ENCODE results near the gene SNX2. TPM values are rescaled to one million over a fixed set of nuclear protein-coding genes. Genes with fewer than 3 reads are reported as not detected.
"Not testable (repeated sequence)": the region's sequence is repeated elsewhere in the genome, so short reads cannot be mapped to it uniquely, and the experiment has no call there.

SNX2 gene
- total RNA-seq, 2 donors from 2014 or later, result 52.4 to 60.5 TPM

DNA sequence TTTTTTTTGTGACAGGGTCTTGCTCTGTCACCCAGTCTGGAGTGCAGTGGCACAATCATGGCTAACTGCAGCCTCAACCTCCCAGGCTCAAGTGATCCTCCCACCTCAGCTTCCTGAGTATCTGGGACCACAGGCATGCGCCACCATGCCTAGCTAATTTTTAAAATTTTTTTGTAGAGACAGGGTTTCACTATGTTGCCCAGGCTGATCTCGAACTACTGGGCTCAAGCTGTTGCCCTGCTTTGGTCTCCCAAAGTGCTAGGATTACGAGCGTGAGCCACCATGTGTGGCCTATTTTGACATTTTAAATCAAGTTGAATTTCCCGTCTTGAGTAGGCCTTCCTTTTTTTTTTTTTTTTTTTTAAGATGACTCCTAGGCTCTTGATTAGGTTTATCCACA is 13.0 kb upstream of the SNX2 start:
- intact Hi-C loops (cut with DNase I, micrococcal nuclease); DNase-seq; ATAC-seq: not testable (repeated sequence)

DNA sequence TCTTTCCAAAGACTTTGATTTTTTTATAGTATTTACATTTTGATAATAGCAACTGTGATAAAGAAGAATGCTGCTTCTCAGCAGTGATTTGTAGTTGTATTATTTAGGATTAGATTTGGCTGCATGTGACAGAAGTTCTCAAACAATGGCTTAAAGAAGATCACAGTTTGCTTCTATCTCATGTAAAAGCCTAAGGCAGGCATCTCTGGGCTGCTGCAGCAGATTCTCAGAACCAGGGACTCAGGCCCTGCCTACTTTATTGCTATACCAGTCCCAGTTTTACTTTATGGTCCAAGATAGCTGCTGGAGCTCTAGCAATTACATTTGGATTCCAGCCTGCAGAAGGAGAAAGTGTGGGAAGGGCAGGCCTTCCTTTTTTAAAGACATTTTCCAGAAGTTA is 8.8 kb upstream of the SNX2 start:
- DNase-seq (no peak), ATAC-seq (peak; percentile 56)
- intact Hi-C loops (cut with DNase I, micrococcal nuclease), result no loop called here

DNA sequence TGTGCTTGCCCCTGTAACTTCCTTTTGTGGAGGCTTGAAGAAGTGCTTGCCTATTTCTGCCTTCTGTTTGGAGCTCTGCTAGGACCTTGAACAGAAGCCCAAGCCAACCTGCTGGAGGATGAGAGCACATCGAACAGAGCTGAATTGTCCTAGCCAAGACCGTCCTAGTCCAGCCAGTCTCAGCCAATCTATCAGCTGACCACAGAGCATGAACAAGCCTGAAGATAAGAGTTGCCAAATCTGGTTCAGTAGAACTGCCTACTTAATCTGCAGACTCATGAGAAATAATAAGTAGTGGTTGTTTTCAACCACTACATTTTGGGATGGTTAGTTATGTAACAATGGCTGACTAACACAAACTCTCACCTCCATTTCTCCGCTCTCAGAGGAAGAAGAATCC is 4.4 kb upstream of the SNX2 start:
- ATAC-seq (no peak), DNase-seq (no peak)
- intact Hi-C loops (cut with DNase I, micrococcal nuclease), result no loop called here

DNA sequence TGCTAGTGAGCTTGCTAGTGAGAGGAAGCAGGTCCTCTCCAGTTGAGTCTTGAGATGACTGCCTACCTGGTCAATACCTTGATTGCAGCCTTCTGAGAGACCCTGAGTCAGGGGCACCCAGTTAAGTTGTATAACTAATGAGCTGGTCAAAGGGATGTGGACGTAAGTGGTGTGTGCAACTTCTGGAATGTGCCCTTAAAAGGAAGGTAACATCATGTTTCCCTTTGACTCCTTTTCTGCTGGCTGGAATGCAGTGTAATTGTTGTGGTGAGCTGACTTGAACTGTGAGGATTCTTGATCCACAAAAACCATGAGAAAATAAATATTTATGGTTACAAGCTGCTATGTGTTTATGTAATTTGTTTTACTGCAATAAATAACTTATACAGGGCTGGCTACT is 2.4 kb upstream of the SNX2 start:
- DNase-seq, result no peak
- intact Hi-C loops (cut with DNase I, micrococcal nuclease), result no loop called here
- ATAC-seq, result no peak

DNA sequence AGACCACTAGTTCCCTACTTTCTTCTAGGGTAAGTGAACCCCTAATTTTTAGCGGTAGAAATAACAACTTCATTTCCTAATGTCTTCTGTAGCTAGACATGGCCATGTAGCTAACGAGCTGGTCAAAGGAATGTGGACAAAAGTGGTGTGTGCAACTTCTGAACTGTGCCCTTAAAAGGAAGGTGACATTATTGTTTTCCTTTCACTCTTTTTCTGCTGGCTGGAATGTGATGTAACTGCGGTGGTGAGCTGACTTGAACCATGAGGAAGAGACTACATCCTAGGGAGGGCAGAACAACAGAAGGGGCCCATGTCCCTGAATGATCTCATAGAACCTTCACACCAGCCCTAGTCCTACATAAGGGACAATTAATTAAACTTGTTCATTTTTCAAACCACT is 1.3 kb upstream of the SNX2 start:
- intact Hi-C loops (cut with DNase I, micrococcal nuclease), result no loop called here
- DNase-seq (no peak), ATAC-seq (no peak)

DNA sequence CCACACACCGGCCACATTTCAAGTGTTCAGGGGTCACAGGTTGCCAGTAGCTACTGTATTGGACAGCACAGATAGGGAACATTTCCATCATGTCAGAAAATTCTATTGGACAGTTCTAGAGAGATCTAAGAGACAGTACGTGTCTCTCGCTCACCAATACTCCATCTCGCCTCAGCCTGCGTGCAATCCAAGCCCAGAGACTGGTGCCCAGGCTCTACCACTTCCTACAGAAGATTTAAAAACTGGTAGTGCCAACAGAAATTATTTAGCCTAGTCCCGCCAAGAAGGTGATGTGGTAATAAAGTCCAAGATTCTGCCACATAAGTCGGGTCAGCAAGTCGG is 390 bp upstream of the SNX2 start:
- DNase-seq (no peak), ATAC-seq (peak; percentile 28)
- intact Hi-C loops (cut with DNase I, micrococcal nuclease), result no loop called here

DNA sequence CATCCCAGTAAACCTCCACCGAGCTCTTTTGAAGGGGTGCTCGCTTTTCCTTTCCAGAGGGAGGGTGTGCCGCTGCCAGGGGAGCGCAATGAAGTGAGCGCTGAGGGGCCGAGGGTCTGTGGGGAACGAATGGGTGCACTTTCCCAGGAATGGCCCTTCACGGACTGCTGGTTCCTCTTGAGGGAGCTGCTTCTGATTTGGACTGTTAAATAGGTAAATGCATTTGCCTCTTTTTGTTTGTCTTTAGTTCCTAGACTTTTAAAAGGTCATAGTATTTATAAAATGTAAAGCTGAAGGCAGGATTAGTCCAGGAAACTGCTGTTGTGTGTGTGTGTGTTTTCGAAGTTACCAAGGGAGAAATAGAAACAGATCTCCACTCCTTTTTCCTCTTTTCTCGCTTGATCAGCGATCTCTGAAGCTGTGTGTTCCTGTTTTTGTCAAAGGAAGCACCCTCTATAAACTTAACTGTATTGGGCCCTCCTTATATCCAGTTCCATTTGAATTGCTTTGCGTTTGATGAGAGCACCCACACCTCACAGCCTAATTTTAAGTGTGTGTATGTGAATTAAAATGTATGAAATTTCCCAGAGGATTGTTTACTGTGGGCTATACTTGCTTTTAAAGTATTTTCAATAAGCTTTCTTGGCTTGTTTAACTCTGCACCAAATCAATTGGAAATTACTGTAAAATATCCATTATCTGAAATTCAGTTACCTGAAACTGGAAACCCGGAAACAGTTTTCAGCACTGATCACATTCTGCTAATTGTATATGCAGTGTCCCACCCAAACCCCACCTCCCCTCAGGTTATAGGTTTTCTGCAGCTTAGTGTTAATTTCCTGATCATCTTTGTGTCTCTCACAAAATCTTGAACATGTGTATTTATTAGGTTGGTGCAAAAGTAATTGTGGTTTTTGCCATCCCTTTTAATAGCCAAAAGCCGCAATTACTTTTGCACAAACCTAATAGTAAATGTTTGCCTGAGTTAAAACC is 966 bp downstream of the SNX2 start:
- DNase-seq, result no peak
- peak; percentile 27 for ATAC-seq
- intact Hi-C loops (cut with DNase I, micrococcal nuclease), result no loop called here

DNA sequence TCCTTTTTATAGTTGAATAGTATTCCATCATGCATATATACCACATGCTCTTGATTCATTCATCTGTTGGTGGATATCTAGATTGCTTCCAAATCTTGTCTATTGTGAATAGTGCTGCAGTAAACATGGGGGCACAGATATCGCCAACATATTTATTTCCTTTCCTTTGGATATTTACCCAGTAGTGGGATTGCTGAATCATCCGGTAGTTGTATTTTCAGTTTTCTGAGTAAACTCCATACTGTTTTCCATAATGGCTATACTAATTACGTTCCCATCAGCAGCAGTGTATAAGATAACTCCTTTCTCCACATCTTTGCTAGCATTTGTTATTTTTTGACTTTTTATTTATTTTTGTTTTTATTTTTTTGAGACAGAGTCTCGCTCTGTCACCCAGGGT is 3.3 kb downstream of the SNX2 start:
- intact Hi-C loops (cut with DNase I, micrococcal nuclease), result no loop called here

DNA sequence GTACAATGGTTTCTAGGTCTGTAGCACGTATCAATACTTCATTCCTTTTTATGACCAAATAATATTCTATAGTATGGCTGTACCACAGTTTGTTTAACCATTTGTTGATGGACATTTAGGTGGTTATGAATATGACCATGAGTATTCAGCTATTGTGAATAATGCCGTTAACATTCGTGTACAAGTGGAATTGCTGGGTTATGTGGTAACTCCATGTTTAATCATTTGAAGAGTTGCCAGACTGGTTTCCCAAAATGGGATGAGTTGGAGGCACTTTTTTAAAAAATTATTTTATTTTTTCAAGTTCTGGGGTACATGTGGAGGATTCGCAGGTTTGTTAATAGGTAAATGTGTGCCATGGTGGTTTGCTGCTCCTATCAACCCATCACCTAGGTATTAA is 4.6 kb downstream of the SNX2 start:
- intact Hi-C loops (cut with DNase I, micrococcal nuclease), result no loop called here
- ATAC-seq (no peak), DNase-seq (no peak)

More for the DNA sequence above, 3.3 kb downstream of the SNX2 start:
- DNase-seq (no peak), ATAC-seq (no peak)

DNA sequence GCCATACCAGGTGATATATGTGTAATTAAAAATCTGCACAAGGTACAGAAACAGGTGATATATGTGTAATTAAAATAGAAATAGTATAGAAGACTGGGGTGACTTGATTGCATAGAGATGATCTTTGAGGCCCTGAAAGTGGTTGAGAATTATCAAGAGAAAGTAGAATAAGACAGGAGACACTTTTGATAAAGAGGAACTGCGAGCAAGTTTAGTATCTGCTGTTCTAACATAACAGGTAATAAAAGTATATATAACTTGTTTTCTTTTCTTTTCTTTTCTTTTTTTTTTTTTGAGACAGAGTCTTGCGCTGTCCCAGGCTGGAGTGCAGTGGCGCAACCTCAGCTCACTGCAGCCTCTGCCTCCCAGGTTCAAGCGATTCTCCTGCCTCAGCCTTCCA is 5.4 kb downstream of the SNX2 start:
- ATAC-seq, result no peak
- DNase-seq, result no peak
- intact Hi-C loops (cut with DNase I, micrococcal nuclease), result no loop called here

DNA sequence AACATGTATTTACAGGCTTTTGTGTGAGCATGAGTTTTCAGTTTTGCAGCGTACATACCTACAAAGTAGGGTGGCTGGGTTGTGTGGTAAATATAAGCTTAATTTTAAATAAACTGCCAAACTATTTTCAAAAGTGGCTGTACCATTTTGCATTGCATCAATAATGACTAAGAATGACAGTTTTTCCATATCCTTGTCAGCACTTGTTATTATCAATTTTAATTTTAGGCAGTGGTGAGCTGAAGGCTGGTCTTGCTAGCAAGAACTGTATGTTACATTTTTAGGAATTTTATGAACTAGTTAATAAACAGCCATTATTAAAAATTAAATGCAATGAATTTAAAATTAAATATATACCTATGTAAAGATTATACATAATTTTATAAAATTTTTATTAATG is 6.6 kb downstream of the SNX2 start:
- ATAC-seq, result no peak
- intact Hi-C loops (cut with DNase I, micrococcal nuclease), result no loop called here
- DNase-seq, result no peak

DNA sequence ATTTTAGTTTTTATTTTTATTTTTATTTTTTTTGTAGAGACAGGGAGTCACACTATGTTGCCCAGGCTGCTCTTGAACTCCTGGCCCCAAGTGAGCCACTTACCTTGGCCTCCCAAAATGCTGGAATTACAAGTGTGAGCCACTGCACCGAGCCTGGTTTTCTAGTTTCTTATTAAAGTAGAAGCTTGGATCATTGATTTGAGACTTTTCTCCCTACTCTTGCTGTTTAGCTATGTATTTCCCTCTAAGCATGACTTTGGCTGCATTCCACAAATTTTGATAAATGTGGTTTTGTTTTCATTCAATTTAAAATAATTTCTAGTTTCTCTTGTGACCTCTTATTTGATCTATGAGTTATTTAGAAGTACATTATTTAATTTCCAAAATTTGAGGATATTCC is 10.4 kb downstream of the SNX2 start:
- DNase-seq, result no peak
- intact Hi-C loops (cut with DNase I, micrococcal nuclease), result no loop called here
- no peak for ATAC-seq

DNA sequence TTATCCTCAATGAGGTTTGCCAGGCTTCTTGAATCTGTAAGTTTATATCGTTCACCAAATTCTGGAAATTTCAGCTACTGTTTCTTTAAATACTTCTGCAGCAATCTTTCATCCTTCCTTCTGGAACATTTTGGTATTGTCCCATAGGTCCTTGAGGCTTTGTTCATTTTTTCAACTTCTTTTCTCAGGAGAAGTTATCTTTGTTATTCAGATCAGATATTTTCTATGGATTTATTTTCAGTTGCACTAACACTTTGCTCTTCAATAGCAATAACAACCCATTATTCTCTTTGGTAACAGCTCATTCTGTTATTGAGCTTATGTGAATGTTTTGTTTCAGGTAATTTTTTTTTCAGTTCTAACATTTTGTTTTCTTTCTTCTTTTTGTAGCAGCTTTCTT is 13.5 kb downstream of the SNX2 start:
- intact Hi-C loops (cut with DNase I, micrococcal nuclease), result no loop called here
- ATAC-seq (no peak), DNase-seq (no peak)

DNA sequence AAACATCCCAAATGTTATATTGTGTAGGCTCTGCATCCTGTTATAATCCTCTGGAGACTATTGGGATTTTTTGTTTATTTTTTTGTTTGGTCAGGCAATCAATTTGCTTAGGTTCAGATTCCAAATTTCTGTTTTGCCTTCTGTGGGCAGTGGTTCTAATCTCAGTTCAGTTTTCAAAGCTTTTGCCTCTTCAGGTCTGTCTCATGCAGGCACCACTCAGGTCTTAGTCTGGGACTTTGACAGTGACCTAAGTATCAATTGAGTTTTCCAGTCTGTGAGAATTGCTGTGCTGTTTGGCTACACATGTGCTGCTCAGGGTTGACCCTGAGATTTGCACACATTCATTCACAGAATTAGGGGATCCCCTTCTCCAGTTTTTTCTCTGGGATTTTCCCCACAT is 14.1 kb downstream of the SNX2 start:
- intact Hi-C loops (cut with DNase I, micrococcal nuclease), result no loop called here
- ATAC-seq, result no peak

DNA sequence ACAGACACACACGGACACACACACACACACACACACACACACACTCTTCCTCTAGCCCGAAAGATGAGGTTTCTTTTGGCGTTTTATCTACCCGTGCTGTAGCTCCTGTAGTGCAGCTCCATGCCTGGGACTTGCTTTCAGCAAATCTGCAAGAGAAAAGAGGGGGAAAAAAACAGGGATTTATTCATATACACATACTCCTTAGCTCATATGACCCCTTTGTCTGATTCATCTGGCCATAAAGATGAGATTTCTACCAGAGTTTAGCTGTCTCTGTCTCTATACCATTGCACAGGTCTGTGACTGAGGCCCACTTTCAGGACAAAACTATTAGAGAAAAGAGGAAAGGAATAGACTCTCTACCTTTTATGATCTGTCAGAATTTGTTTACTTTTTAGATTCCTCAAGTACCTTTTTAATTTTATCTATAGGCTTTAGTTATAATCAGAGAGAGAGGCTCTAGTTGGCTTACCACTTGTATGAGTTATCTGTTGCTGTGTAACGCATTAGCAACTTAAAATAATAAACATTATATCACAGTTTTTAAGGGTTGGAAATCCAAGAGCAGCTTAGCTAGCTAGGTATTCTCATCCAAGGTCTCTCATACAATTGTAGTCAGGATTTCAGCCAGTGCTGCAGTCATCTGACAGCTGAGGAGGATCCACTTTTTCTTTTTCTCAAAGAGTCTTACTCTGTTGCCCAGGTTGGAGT is 14.7 kb downstream of the SNX2 start:
- ATAC-seq (no peak), DNase-seq (no peak)
- intact Hi-C loops (cut with DNase I, micrococcal nuclease), result no loop called here

More for the DNA sequence above, 14.1 kb downstream of the SNX2 start:
- DNase-seq, result no peak

DNA sequence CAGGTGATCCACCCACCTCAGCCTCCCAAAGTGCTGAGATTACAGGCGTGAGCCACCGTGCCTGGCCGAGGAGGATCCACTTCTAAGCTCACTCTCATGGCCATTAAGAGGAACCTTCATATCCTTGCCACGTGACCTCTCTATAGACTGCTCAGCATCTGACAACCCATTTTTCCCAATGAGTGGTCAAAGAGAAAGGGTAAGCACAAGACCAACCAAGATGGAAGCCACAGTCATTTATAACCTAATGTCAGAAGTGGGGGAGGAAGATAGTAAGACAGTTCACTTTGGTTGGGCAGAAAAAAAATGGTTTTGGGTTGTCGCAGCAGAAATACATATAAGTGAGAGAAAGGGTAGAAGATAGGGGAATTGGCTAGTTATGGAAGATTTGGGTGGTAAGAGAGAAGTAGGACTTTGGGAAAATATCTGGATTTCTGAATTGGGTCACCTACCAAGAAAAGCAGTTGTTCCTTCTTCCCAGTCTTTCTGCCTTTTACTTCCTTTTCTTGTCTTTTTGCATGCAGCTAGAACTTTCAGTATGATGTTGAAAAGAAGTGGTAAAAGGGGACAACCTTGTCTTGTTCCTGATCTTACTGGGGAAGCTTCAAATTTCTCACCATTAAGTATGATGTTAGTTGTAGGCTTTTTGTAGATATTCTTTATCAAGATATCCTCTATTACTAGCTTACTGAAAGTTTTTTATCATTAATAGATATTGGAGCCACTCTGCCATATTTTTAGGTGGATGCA is 15.6 kb downstream of the SNX2 start:
- ATAC-seq, result no peak
- intact Hi-C loops (cut with DNase I, micrococcal nuclease), result no loop called here
- DNase-seq, result no peak

DNA sequence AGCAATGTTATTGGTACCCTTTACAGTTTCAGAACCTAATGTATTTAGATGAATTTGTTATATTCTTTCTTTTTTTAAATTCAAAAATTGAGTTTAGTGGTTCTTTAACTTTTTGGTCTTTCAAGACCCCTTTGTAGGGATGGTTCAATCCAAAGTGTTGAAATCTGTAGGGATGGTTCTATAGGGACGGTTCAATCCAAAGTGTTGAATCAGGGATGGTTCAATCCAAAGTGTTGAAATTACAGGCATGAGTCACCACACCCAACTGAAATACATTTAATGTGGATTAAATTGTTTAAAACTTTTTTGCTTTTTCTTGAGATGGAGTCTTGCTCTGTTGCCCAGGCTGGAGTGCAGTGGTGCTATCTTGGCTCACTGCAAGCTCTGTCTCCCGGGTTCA is 30.6 kb downstream of the SNX2 start:
- intact Hi-C loops (cut with DNase I, micrococcal nuclease), result no loop called here
- DNase-seq (no peak), ATAC-seq (no peak)

DNA sequence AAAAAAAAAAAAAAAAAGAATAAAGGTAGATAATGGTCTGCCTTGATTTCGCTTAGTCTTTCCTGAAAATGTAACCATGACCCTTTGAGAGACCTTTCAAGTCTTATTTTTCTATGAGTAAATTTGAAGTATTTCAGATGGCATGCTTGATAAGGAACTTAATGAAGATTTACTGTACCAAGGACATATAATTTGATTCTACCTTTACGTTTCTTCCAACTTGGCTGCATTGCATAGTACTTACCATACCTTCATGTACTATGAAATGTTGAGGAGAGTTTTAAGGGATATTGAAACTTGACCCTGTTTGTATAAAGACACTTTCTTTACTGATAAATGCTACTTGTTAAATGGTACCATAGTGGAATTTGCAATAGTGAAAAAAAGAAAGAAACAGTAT is 35.5 kb downstream of the SNX2 start:
- intact Hi-C loops (cut with DNase I, micrococcal nuclease), result no loop called here
- DNase-seq, result no peak
- no peak for ATAC-seq

DNA sequence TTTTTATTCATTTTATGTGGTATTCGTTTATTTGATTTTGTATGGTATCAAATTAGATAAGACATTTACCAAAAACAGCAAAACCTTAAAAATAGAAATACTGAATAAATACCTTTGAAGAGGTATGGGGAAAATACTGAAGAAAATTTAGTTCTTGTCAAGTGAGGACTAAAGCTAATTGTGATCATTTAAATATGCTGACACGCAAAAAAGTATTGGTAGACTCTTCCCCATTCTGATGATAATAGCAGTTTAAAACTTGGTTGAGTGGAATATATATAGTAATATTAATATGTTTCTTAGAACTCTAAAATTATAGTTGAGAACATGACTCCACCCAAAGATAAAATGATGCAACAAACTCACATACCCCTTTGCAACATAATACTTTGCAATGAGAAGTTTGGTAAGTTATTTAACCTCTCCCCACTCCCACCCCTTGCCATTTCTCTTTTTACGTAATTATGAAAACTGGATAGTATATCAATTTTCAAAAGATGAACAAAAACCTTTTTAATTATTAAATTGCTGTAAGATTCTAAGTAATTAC is 40.4 kb downstream of the SNX2 start:
- no peak for DNase-seq
- intact Hi-C loops (cut with DNase I, micrococcal nuclease), result no loop called here

More for the DNA sequence above, 40.4 kb downstream of the SNX2 start:
- ATAC-seq, result no peak

All from left colon (tissue), 2 donors.